ENCODE measurements around the gene TWIST2. TPM values are rescaled to one million over a fixed set of nuclear protein-coding genes. Genes with fewer than 3 reads are reported as not detected.

TWIST2 gene
- total RNA-seq, 1 experiment from 2014 or later = 5.0 TPM

- TF ChIP-seq EZH2 (IDR thresholded peaks at IDR 0.05; ENCODE audit: low read depth) (no peak), CTCF (conservative IDR thresholded peaks at IDR 0.05) (no peak)
- Histone ChIP-seq H3K4me3 (no peak overlapping the region), H3K9me3 (ENCODE audit: insufficient read depth, low read depth) (no peaks in the 10 kb centered on the region), H3K4me1 (replicated peaks; ENCODE audit: insufficient read depth) (peaks cover 9% of the 10 kb centered on the region; the same call in 1 of the 2 replicates), H3F3A (ENCODE audit: insufficient read depth, low read depth) (no peaks in the 10 kb centered on the region), H2AFZ (no peak overlapping the region), H3K4me2 (no peak overlapping the region), H3K36me3 (ENCODE audit: low read depth) (no peaks in the 10 kb centered on the region), H4K20me1 (ENCODE audit: insufficient read depth) (no peaks in the 10 kb centered on the region; the same call in 1 of the 2 replicates), H3K27me3 (ENCODE audit: insufficient read depth, low read depth) (peaks cover 16% of the 10 kb centered on the region; the same call in 1 of the 2 replicates), H3K9me2 (ENCODE audit: insufficient read depth) (no peaks in the 10 kb centered on the region; the same call in 1 of the 2 replicates), H3K79me2 (ENCODE audit: low read depth) (no peaks in the 10 kb centered on the region), H3K27ac (no peak overlapping the region)
- intact Hi-C loops (cut with micrococcal nuclease; ENCODE audit: unreplicated experiment) = no loop called here
- BruUV-seq (replicated peaks) = no TSS peak
- CTCF ChIA-PET = interaction anchor here (0.5 kb wide), 1 partner anchor 768 kb away, joined by 3 read pairs; no protein-coding TSS in a partner anchor
- POLR2A ChIA-PET (ENCODE audit: unreplicated experiment) = interaction anchor here (0.7 kb wide), 1 partner anchor 82 kb away, joined by 6 read pairs; no protein-coding TSS in a partner anchor
- no peak for DNase-seq
These were observed 108.8 kb downstream of the TWIST2 start for GRCh38 chr2:238956676-238957075.
